GM12878 (cell line): ENCODE results near the gene DUSP11. TPM values are rescaled to one million over a fixed set of nuclear protein-coding genes. Genes with fewer than 3 reads are reported as not detected.

Experiments used
- ATAC-seq: fragments of 200-7000 bp; cut with Tn5 transposase; 3 replicates; pipeline ENCODE4 v1.9.1; 2020; ENCODE audit warnings: mild to moderate bottlenecking, moderate library complexity
- BruUV-seq: library from RNA; stranded (reverse); fragments of 400-500 nt; replicated peaks from 2 replicates; lab custom pipeline; 2021; lab: Mats Ljungman, UMichigan
- CTCF ChIA-PET: fragments of 300-600 bp; sonication (Branson Sonifier 250); formaldehyde crosslinking; extraction: SDS; loops from one replicate; lab custom pipeline; 2021; ENCODE audit warnings: inconsistent platforms; lab: Yijun Ruan, JAX
- POLR2A ChIA-PET: fragments of 350-600 bp; formaldehyde crosslinking; extraction: SDS; loops from one replicate; lab custom pipeline; 2021; ENCODE audit warnings: inconsistent platforms; lab: Charles Lee
- RAD21 ChIA-PET: fragments of 300-600 bp; sonication (Branson Sonifier 250); formaldehyde crosslinking; loops from one replicate; lab custom pipeline; 2023; ENCODE audit warnings: antibody characterized with exemption; ENCODE audit not compliant: unreplicated experiment; lab: Charles Lee
- SMC1A ChIA-PET: fragments of 300-600 bp; sonication (Branson Sonifier 250); formaldehyde crosslinking; loops from one replicate; lab custom pipeline; 2023; ENCODE audit not compliant: unreplicated experiment, uncharacterized antibody; lab: Charles Lee
- DNase-seq: peaks from one replicate; pipeline ENCODE4 v3.0.0-alpha.2; 2011; ENCODE audit warnings: low read depth, low spot score
- FAIRE-seq: peaks from 3 replicates; lab custom pipeline; 2011; peaks lifted over from hg19 to GRCh38; lab: Jason Lieb, UNC
- H2AFZ ChIP-seq: 2 replicates; pipeline ENCODE4 v1.6.0; 2011; ENCODE audit warnings: low read depth, low read length, control low read depth; ENCODE audit not compliant: control insufficient read depth
- H3K27ac ChIP-seq: 2 replicates; pipeline ENCODE4 v1.5.1; 2011; ENCODE audit warnings: control low read depth; ENCODE audit not compliant: control insufficient read depth, insufficient read depth
- H3K27me3 ChIP-seq, 2 experiments: replicated peaks in 1 of 2; 2 replicates each; pipeline versions ENCODE4 v1.6.0 to v1.6.1; 2011; ENCODE audit warnings: low read length in 1 of 2; ENCODE audit not compliant: control insufficient read depth in 2 of 2, insufficient read depth in 2 of 2
- H3K36me3 ChIP-seq, 2 experiments: 2 replicates each; pipeline ENCODE4 v1.5.1; 2011; ENCODE audit warnings: low read length in 1 of 2; ENCODE audit not compliant: control insufficient read depth in 2 of 2, insufficient read depth in 2 of 2
- H3K4me1 ChIP-seq: 2 replicates; pipeline ENCODE4 v1.6.1; 2011; ENCODE audit warnings: mild to moderate bottlenecking, low read length, moderate library complexity, mixed read lengths; ENCODE audit not compliant: control insufficient read depth, insufficient read depth
- H3K4me2 ChIP-seq: 2 replicates; pipeline ENCODE4 v1.6.0; 2011; ENCODE audit warnings: control low read depth; ENCODE audit not compliant: control insufficient read depth, insufficient read depth
- H3K4me3 ChIP-seq: fragments of 200-600 bp; sonication (generic); 2 replicates; pipeline ENCODE4 v1.5.1; 2016
- H3K79me2 ChIP-seq: 2 replicates; pipeline ENCODE4 v1.6.0; 2011; ENCODE audit warnings: low read length; ENCODE audit not compliant: control insufficient read depth, insufficient read depth
- H3K9ac ChIP-seq: 2 replicates; pipeline ENCODE4 v1.8.0; 2011; ENCODE audit warnings: low read length, control low read depth, mixed read lengths; ENCODE audit not compliant: control insufficient read depth, insufficient read depth
- H3K9me3 ChIP-seq: replicated peaks from 3 replicates; pipeline ENCODE4 v1.5.1; 2011; ENCODE audit warnings: mild to moderate bottlenecking, low read length; ENCODE audit not compliant: control insufficient read depth, insufficient read depth
- H4K20me1 ChIP-seq: 2 replicates; pipeline ENCODE4 v1.6.0; 2011; ENCODE audit not compliant: control insufficient read depth, insufficient read depth
- RELB ChIP-seq: fragments of 450-650 bp; IDR thresholded peaks from 2 replicates; pipeline ENCODE4 v1.6.1; 2017; ENCODE audit warnings: low read depth, mild to moderate bottlenecking, moderate library complexity
- REST ChIP-seq: IDR thresholded peaks from 2 replicates; pipeline ENCODE4 v1.6.1; 2012; ENCODE audit warnings: mild to moderate bottlenecking, low read depth, low read length
- ZNF592 ChIP-seq: fragments of 450-650 bp; IDR thresholded peaks from 2 replicates; pipeline ENCODE4 v1.6.1; 2017; ENCODE audit warnings: mild to moderate bottlenecking, moderate library complexity
- ZZZ3 ChIP-seq: IDR thresholded peaks from 2 replicates; pipeline ENCODE4 v1.6.1; 2011; ENCODE audit warnings: low read depth; ENCODE audit not compliant: control insufficient read depth, insufficient read length
- WGBS: methylation state at CpG from one replicate; pipeline ENCODE4 v1.1.6; 2016; ENCODE audit warnings: low lambda C conversion rate; ENCODE audit not compliant: insufficient replicate concordance, insufficient coverage; ENCODE audit errors: missing lambda C conversion rate; 5-methylcytosine and 5-hydroxymethylcytosine counted together
- in situ Hi-C: fragments of 300-500 bp; cut with MboI; formaldehyde crosslinking; loops from 9 replicates; pipeline ENCODE4 v1.14.3; 2018; ENCODE audit warnings: mixed read lengths
- intact Hi-C: fragments of 100-400 bp; cut with micrococcal nuclease; formaldehyde crosslinking; loops from one replicate; pipeline ENCODE4 v1.14.2; 2022; ENCODE audit not compliant: unreplicated experiment
- polyA plus RNA-seq, 11 experiments: library from polyadenylated mRNA; depleted of rRNA in 4 of 11; unstranded in 6 of 11; stranded (reverse) in 5 of 11; fragments of >200 nt; fragmentation: Nextera tagmentation in 4 of 11; fragmentation: Illumina TruSeq in 1 of 11; extraction: Ambion mirVana in 4 of 11; extraction: Trizol in 1 of 11; gene quantifications; 1 replicate in 1 of 11; 2 replicates in 10 of 11; pipeline versions ENCODE4 v1.2.1 to v1.2.3, GENCODE V29; 2011 to 2016; ENCODE audit warnings: inconsistent platforms in 2 of 11, missing spikeins in 2 of 11, low read depth in 1 of 11
- total RNA-seq, 4 experiments: library from RNA; depleted of rRNA in 3 of 4; stranded (reverse); fragments of >200 nt in 3 of 4; fragmentation: Illumina TruSeq in 1 of 4; extraction: Trizol in 1 of 4; gene quantifications; 2 replicates each; pipeline versions ENCODE4 v1.2.1 to v1.2.3, GENCODE V29; 2013 to 2021

The DUSP11 gene
- total and polyA plus RNA-seq, 10 of the 15 experiments (the other 5 are each of a cell fraction or from before 2014, with no cell fraction given), result 26.4 to 78.4 (median 47.9) TPM

- in situ Hi-C loops (no loop called here), intact Hi-C loops (no loop called here)
- no peak for ATAC-seq
- DNase-seq, result no peak
- Histone ChIP-seq H3K27ac (no peak overlapping the region), H3K4me1 (0 out of 2 replicates have a peak, but pooled peaks cover 3% of the 10 kb centered on the region), H3K9me3 (no peaks in the 10 kb centered on the region; the same call in 1 of the 3 replicates), H3K4me2 (no peak overlapping the region), H3K4me3 (no peak overlapping the region), H3K9ac (no peak overlapping the region), H3K27me3 (no peaks in the 10 kb centered on the region), H3K36me3 (0 out of 4 replicates have a peak, but pooled peaks cover 0 to 3% of the 10 kb centered on the region in 2 experiments), H3K79me2 (peaks cover 13% of the 10 kb centered on the region), H4K20me1 (no peaks in the 10 kb centered on the region), H2AFZ (no peak overlapping the region)
- TF ChIP-seq ZZZ3 (no peak), REST (no peak)
- 86% methylated on average over 2 of the region's 2 CpGs for WGBS
- no TSS peak for BruUV-seq
- ChIA-PET RAD21 (no interaction called here), POLR2A (interaction anchor here (0.7 kb wide), 1 partner anchor 22 kb away, joined by 3 read pairs; no protein-coding TSS in a partner anchor), SMC1A (no interaction called here), CTCF (no interaction called here)
- no peak for FAIRE-seq
Measured at GRCh38 chr2:73740767-73741166, 39.1 kb downstream of the DUSP11 start.

- peaks cover 18% of the 10 kb centered on the region for H3K79me2 ChIP-seq
- SMC1A ChIA-PET, result interaction anchor here (1.1 kb wide), 1 partner anchor 9 kb away, joined by 3 read pairs; no protein-coding TSS in a partner anchor
- H3K27ac ChIP-seq, result no peak overlapping the region
- POLR2A ChIA-PET, result no interaction called here
- DNase-seq, result no peak
- H2AFZ ChIP-seq, result no peak overlapping the region
- intact Hi-C loops (no loop called here), in situ Hi-C loops (no loop called here)
- no peaks in the 10 kb centered on the region; the same call in 1 of the 3 replicates for H3K9me3 ChIP-seq
- BruUV-seq, result no TSS peak
- H4K20me1 ChIP-seq, result no peaks in the 10 kb centered on the region
- 90% methylated on average over 3 of the region's 3 CpGs for WGBS
- CTCF ChIA-PET, result interaction anchor here (0.6 kb wide), 2 partner anchors 380 to 657 kb away, joined by 3 read pairs; no protein-coding TSS in a partner anchor
- ATAC-seq, result no peak
- RAD21 ChIA-PET, result no interaction called here
- no peaks in the 10 kb centered on the region for H3K27me3 ChIP-seq
- no peak overlapping the region for H3K4me2 ChIP-seq
- FAIRE-seq, result no peak
- H3K36me3 ChIP-seq, result 0 out of 4 replicates have a peak, but pooled peaks cover 0 to 3% of the 10 kb centered on the region in 2 experiments
- H3K4me3 ChIP-seq, result no peak overlapping the region
- 0 out of 2 replicates have a peak, but pooled peaks cover 4% of the 10 kb centered on the region for H3K4me1 ChIP-seq
- no peak overlapping the region for H3K9ac ChIP-seq
- TF ChIP-seq ZNF592 (no peak), RELB (no peak)
Measured at GRCh38 chr2:73739101-73739500, 40.8 kb downstream of the DUSP11 start.
